Measurements from ENCODE around the gene FMN1.

Gene FMN1

DNA sequence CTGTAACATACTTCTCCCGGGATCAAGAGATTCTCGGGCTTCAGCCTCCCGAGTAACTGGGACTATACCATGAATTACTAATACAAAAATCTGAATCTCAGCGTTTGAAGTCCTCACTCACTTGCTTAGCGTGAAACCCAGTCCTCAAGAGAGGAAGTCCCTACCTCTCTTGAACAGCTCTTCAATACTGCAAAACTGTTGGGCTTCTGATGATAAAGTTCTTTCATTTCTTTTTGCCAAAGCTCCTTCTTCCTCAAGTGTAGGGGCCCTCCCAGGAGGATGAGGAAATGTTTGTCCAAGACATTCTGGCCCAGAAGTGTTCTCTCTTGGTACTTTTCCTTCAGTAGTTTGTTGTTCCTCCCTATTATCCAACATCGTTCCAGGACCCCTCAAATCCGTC, 48.5 kb downstream of the FMN1 start:
- Histone ChIP-seq H3K27ac (peak overlapping the region; percentile 72), H3K27me3 (ENCODE audit: insufficient read depth, low read depth, severe bottlenecking) (no peaks in the 10 kb centered on the region), H3K4me3 (ENCODE audit: low read depth, low read length) (no peak overlapping the region), H3K36me3 (no peaks in the 10 kb centered on the region; the same call in 1 of the 2 replicates), H3K9me3 (ENCODE audit: severe bottlenecking) (no peaks in the 10 kb centered on the region)
- TF ChIP-seq, protein P1, sequence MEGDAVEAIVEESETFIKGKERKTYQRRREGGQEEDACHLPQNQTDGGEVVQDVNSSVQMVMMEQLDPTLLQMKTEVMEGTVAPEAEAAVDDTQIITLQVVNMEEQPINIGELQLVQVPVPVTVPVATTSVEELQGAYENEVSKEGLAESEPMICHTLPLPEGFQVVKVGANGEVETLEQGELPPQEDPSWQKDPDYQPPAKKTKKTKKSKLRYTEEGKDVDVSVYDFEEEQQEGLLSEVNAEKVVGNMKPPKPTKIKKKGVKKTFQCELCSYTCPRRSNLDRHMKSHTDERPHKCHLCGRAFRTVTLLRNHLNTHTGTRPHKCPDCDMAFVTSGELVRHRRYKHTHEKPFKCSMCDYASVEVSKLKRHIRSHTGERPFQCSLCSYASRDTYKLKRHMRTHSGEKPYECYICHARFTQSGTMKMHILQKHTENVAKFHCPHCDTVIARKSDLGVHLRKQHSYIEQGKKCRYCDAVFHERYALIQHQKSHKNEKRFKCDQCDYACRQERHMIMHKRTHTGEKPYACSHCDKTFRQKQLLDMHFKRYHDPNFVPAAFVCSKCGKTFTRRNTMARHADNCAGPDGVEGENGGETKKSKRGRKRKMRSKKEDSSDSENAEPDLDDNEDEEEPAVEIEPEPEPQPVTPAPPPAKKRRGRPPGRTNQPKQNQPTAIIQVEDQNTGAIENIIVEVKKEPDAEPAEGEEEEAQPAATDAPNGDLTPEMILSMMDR (IDR thresholded peaks at IDR 0.05; ENCODE audit: low read depth, low read length): no peak
- no peak for DNase-seq

DNA sequence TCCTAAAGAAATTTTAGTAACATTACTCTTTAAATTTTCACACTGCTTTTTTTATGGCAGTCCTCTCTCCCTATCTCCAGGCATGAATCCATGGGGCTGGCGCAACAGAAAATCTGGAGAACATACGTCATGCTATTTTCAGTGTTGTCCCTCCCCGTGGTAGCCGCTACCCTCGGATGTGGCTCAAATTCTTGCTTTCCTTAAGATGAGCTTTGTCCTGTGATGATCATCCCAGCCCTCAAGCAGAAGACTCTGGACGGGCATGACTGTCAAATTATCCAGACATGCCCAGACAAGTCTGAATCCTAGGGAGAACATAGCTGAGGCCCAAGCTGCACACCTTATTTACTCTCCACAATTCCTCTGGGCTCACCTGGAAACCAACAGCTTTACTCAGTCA, 49.1 kb downstream of the FMN1 start:
- DNase-seq: peak; percentile 69
- H3K27ac ChIP-seq: peak overlapping the region; percentile 72
- no peaks in the 10 kb centered on the region for H3K9me3 ChIP-seq (ENCODE audit: severe bottlenecking)
- H3K36me3 ChIP-seq: no peaks in the 10 kb centered on the region; the same call in 1 of the 2 replicates
- no peak overlapping the region for H3K4me3 ChIP-seq (ENCODE audit: low read depth, low read length)
- no peaks in the 10 kb centered on the region for H3K27me3 ChIP-seq (ENCODE audit: insufficient read depth, low read depth, severe bottlenecking)
- TF ChIP-seq, protein P1 (IDR thresholded peaks at IDR 0.05; ENCODE audit: low read depth, low read length): no peak

DNA sequence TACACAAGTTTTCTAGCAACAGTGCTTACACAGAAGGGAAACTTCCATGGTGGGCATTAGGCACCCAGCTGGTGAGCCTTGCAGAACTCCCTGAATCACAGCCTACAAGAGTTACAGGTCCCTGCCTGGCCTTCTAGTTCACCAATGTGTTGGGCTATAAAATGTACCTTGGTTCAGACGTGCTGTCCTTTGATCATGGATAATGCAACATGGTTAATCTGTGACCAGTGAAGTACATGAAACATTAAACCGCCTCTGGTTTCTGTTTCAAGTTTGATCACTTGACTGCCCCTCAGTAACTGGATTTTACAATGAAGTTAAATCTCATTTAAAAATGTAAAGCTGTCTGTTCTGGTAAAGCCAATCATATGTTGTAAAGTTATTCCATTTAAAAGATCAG, 51.8 kb downstream of the FMN1 start:
- TF ChIP-seq, protein P1 (IDR thresholded peaks at IDR 0.05; ENCODE audit: low read depth, low read length): no peak
- DNase-seq: no peak
- Histone ChIP-seq H3K4me3 (ENCODE audit: low read depth, low read length) (no peak overlapping the region), H3K27me3 (ENCODE audit: insufficient read depth, low read depth, severe bottlenecking) (no peaks in the 10 kb centered on the region), H3K27ac (peak overlapping the region; percentile 10; the same call in 1 of the 2 replicates), H3K9me3 (ENCODE audit: severe bottlenecking) (no peaks in the 10 kb centered on the region), H3K36me3 (no peaks in the 10 kb centered on the region; the same call in 1 of the 2 replicates)

DNA sequence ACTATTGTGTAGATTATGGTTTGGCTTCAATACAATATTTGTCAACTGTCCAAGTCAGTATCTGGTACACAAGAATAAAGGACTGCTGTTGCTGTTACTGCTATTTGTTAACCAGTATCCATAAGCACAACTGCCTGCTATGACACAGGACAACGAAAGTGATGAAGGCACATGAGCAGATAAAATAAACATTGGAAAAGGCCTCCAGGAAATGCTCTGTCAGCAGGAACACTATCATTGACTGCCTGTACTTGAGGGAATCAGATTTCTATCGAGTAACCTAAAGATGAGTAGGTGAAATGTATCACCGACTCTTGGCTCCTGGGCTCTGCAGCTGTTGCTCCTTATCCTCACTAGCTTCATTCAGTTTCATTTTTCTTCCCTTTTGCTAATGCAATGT, 56.5 kb downstream of the FMN1 start:
- no peak for DNase-seq

DNA sequence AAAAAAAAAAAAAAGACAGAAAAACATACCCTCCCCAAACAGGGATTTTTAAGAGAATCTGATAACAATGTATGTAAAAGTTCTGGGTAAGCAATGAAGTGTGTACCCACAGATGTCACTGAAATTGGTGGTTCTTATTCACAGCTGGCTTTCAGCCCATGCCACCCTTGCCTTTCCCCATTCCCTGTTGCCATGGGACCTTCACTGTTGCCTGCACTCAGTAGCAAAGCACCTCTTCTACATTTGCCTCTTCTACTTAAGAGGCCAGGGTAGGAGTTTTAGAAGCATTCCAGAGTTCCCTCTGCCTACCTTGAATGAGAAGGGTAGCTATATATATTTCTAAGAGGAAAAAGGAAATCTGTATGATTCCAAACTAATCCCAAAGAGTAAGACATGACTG, 57.4 kb downstream of the FMN1 start:
- no peaks in the 10 kb centered on the region for H3K27me3 ChIP-seq (ENCODE audit: insufficient read depth, low read depth, severe bottlenecking)
- H3K36me3 ChIP-seq: peaks cover 4% of the 10 kb centered on the region; the same call in 1 of the 2 replicates
- TF ChIP-seq, protein P1 (IDR thresholded peaks at IDR 0.05; ENCODE audit: low read depth, low read length): no peak
- no peak overlapping the region for H3K27ac ChIP-seq
- H3K9me3 ChIP-seq (ENCODE audit: severe bottlenecking): no peaks in the 10 kb centered on the region
- DNase-seq: no peak
- no peak overlapping the region for H3K4me3 ChIP-seq (ENCODE audit: low read depth, low read length)

More for the DNA sequence above, 56.5 kb downstream of the FMN1 start:
- Histone ChIP-seq H3K9me3 (ENCODE audit: severe bottlenecking) (no peaks in the 10 kb centered on the region), H3K27me3 (ENCODE audit: insufficient read depth, low read depth, severe bottlenecking) (no peaks in the 10 kb centered on the region), H3K27ac (no peak overlapping the region), H3K36me3 (no peaks in the 10 kb centered on the region), H3K4me3 (ENCODE audit: low read depth, low read length) (no peak overlapping the region)
- TF ChIP-seq, protein P1 (IDR thresholded peaks at IDR 0.05; ENCODE audit: low read depth, low read length): no peak

DNA sequence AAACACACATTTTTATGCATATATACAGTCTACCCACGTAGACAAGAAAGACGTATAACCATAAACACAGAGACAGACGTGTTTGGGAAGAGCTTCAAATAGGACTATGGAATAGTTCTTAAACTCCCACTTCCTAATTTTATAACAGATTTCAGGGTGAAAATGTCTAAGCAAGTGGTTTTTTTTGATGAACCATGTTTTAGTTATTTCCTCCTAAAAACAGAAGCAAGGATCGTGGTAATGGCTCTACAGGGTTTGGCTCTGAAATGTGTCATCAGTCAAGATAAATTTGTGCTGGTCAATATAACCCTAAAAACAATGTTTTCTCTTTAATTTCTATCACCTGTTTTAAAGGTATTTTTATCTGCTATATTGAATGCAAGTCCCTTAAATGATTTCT, 58.2 kb downstream of the FMN1 start:
- DNase-seq: no peak
- no peak overlapping the region for H3K4me3 ChIP-seq (ENCODE audit: low read depth, low read length)
- no peak overlapping the region for H3K27ac ChIP-seq
- H3K9me3 ChIP-seq (ENCODE audit: severe bottlenecking): no peaks in the 10 kb centered on the region
- H3K27me3 ChIP-seq (ENCODE audit: insufficient read depth, low read depth, severe bottlenecking): no peaks in the 10 kb centered on the region
- TF ChIP-seq, protein P1 (IDR thresholded peaks at IDR 0.05; ENCODE audit: low read depth, low read length): no peak
- H3K36me3 ChIP-seq: peaks cover 4% of the 10 kb centered on the region; the same call in 1 of the 2 replicates

All from WERI-Rb-1 (cell line).